ENCODE data around the gene LMNA. TPM values are rescaled to one million over a fixed set of nuclear protein-coding genes. Genes with fewer than 3 reads are reported as not detected.

The LMNA gene
- total and polyA plus RNA-seq, 4 donors, result 163 to 547 (median 193) TPM

DNA sequence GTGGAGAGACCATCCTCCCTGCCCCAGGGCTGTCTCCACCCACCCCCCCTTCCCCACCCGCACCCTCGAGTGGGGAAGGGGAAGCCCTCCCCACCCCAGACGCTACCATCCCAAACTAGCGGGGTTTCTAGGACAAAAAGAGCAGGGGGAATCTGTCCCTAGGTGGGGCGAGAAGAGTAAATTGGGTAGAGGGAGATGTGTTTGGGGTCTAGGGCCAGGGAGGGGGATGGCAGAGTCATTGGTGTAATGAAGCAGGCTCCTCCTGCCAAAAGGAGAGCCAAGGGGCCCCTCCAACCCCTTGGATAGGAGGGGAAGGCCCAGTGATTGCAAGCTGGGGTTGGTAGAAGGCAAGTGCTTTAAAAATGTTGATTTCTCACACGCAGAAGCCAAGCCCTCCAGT lies 42.3 kb upstream of the LMNA start:
- 71% methylated on average over 6 of the region's 6 CpGs for WGBS, 2 donors
- Histone ChIP-seq H3K4me1 (ENCODE audit: control insufficient read depth in 5 of 5, insufficient read depth in 5 of 5, low read length in 5 of 5) (peaks cover 0 to 42% (median 7%) of the 10 kb centered on the region in 5 donors), H3K9ac (ENCODE audit: insufficient read depth in 1 of 2, low read length in 2 of 2) (no peak overlapping the region), H3K27me3 (ENCODE audit: control insufficient read depth in 3 of 3, insufficient read depth in 3 of 3, low read length in 2 of 3) (no peaks in the 10 kb centered on the region), H3K27ac (ENCODE audit: low read depth in 1 of 2, low read length in 1 of 2) (no peak overlapping the region), H3K36me3 (ENCODE audit: control insufficient read depth in 4 of 4, insufficient read depth in 4 of 4, low read length in 4 of 4) (peaks cover 0 to 14% (median 5%) of the 10 kb centered on the region in 4 donors), H3K9me3 (ENCODE audit: control insufficient read depth in 4 of 4, insufficient read depth in 3 of 4, low read length in 3 of 4) (no peaks in the 10 kb centered on the region), H3K4me3 (no peak overlapping the region)
- no peak for ATAC-seq (ENCODE audit: insufficient read depth, low FRiP score)
- TF ChIP-seq, protein P1, sequence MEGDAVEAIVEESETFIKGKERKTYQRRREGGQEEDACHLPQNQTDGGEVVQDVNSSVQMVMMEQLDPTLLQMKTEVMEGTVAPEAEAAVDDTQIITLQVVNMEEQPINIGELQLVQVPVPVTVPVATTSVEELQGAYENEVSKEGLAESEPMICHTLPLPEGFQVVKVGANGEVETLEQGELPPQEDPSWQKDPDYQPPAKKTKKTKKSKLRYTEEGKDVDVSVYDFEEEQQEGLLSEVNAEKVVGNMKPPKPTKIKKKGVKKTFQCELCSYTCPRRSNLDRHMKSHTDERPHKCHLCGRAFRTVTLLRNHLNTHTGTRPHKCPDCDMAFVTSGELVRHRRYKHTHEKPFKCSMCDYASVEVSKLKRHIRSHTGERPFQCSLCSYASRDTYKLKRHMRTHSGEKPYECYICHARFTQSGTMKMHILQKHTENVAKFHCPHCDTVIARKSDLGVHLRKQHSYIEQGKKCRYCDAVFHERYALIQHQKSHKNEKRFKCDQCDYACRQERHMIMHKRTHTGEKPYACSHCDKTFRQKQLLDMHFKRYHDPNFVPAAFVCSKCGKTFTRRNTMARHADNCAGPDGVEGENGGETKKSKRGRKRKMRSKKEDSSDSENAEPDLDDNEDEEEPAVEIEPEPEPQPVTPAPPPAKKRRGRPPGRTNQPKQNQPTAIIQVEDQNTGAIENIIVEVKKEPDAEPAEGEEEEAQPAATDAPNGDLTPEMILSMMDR (IDR thresholded peaks at IDR 0.05; ENCODE audit: control extremely low read depth, extremely low read depth), result no peak
- no peak for DNase-seq

- no peak overlapping the region for H3K27ac ChIP-seq (ENCODE audit: low read depth in 1 of 2, low read length in 1 of 2)
- no peaks in the 10 kb centered on the region for H3K9me3 ChIP-seq (ENCODE audit: control insufficient read depth in 4 of 4, insufficient read depth in 3 of 4, low read length in 3 of 4)
- TF ChIP-seq, protein P1 (IDR thresholded peaks at IDR 0.05; ENCODE audit: control extremely low read depth, extremely low read depth), result no peak
- DNase-seq, result no peak
- 0 to 35% methylated on average over 1 of the region's 1 CpG for WGBS, 2 donors
- peaks cover 0 to 17% (median 5%) of the 10 kb centered on the region in 4 donors for H3K36me3 ChIP-seq (ENCODE audit: control insufficient read depth in 4 of 4, insufficient read depth in 4 of 4, low read length in 4 of 4)
- no peak overlapping the region for H3K9ac ChIP-seq (ENCODE audit: insufficient read depth in 1 of 2, low read length in 2 of 2)
- no peak for ATAC-seq (ENCODE audit: insufficient read depth, low FRiP score)
- H3K4me1 ChIP-seq (ENCODE audit: control insufficient read depth in 5 of 5, insufficient read depth in 5 of 5, low read length in 5 of 5), result peaks cover 0 to 51% (median 13%) of the 10 kb centered on the region in 5 donors
- H3K4me3 ChIP-seq, result no peak overlapping the region
- no peaks in the 10 kb centered on the region for H3K27me3 ChIP-seq (ENCODE audit: control insufficient read depth in 3 of 3, insufficient read depth in 3 of 3, low read length in 2 of 3)
These were observed 41.3 kb upstream of the LMNA start for GRCh38 chr1:156073110-156073687.

GRCh38 chr1:156073740-156074139 lies 40.8 kb upstream of the LMNA start:
- Histone ChIP-seq H3K9me3 (ENCODE audit: control insufficient read depth in 4 of 4, insufficient read depth in 3 of 4, low read length in 3 of 4) (no peaks in the 10 kb centered on the region), H3K4me3 (no peak overlapping the region), H3K9ac (ENCODE audit: insufficient read depth in 1 of 2, low read length in 2 of 2) (no peak overlapping the region), H3K36me3 (ENCODE audit: control insufficient read depth in 4 of 4, insufficient read depth in 4 of 4, low read length in 4 of 4) (peaks cover 0 to 17% (median 5%) of the 10 kb centered on the region in 4 donors), H3K27me3 (ENCODE audit: control insufficient read depth in 3 of 3, insufficient read depth in 3 of 3, low read length in 2 of 3) (no peaks in the 10 kb centered on the region), H3K27ac (ENCODE audit: low read depth in 1 of 2, low read length in 1 of 2) (no peak overlapping the region), H3K4me1 (ENCODE audit: control insufficient read depth in 5 of 5, insufficient read depth in 5 of 5, low read length in 5 of 5) (peaks cover 0 to 57% (median 14%) of the 10 kb centered on the region in 5 donors)
- ATAC-seq (ENCODE audit: insufficient read depth, low FRiP score), result no peak
- no peak for DNase-seq
- TF ChIP-seq, protein P1 (IDR thresholded peaks at IDR 0.05; ENCODE audit: control extremely low read depth, extremely low read depth), result no peak
- 71 to 83% methylated on average over 4 to 5 of the region's 5 CpGs for WGBS, 2 donors

- Histone ChIP-seq H3K27me3 (ENCODE audit: control insufficient read depth in 3 of 3, insufficient read depth in 3 of 3, low read length in 2 of 3) (no peaks in the 10 kb centered on the region), H3K4me3 (no peak overlapping the region), H3K36me3 (ENCODE audit: control insufficient read depth in 4 of 4, insufficient read depth in 4 of 4, low read length in 4 of 4) (peaks cover 0 to 17% (median 5%) of the 10 kb centered on the region in 4 donors), H3K9ac (ENCODE audit: insufficient read depth in 1 of 2, low read length in 2 of 2) (no peak overlapping the region), H3K27ac (ENCODE audit: low read depth in 1 of 2, low read length in 1 of 2) (no peak overlapping the region), H3K4me1 (ENCODE audit: control insufficient read depth in 5 of 5, insufficient read depth in 5 of 5, low read length in 5 of 5) (peaks cover 0 to 65% (median 17%) of the 10 kb centered on the region in 5 donors), H3K9me3 (ENCODE audit: control insufficient read depth in 4 of 4, insufficient read depth in 3 of 4, low read length in 3 of 4) (no peaks in the 10 kb centered on the region)
- DNase-seq (no peak), ATAC-seq (ENCODE audit: insufficient read depth, low FRiP score) (no peak)
- TF ChIP-seq, protein P1 (IDR thresholded peaks at IDR 0.05; ENCODE audit: control extremely low read depth, extremely low read depth), result no peak
- WGBS, 2 donors, result 54 to 61% methylated on average over 8 of the region's 8 CpGs
These were observed 39.9 kb upstream of the LMNA start for GRCh38 chr1:156074661-156075060.
